Astrocyte (in vitro differentiated cells and primary cell): Measurements from ENCODE around the gene NCBP3. TPM values are rescaled to one million over a fixed set of nuclear protein-coding genes. Genes with fewer than 3 reads are reported as not detected.

Source experiments
- DNase-seq: peaks from one replicate; pipeline ENCODE4 v3.0.0-alpha.2; 2010; ENCODE audit warnings: low read depth
- FAIRE-seq: peaks from 2 replicates; lab custom pipeline; 2011; peaks lifted over from hg19 to GRCh38; lab: Jason Lieb, UNC
- H2AFZ ChIP-seq: 2 replicates; pipeline ENCODE4 v1.6.0; 2012; ENCODE audit warnings: low read depth, low read length, inconsistent platforms
- H3K27ac ChIP-seq: 2 replicates; pipeline ENCODE4 v1.5.1; 2011; ENCODE audit warnings: low read depth, low read length, inconsistent platforms
- H3K27me3 ChIP-seq: 2 replicates; pipeline ENCODE4 v1.6.0; 2011; ENCODE audit warnings: low read length, inconsistent platforms; ENCODE audit not compliant: insufficient read depth
- H3K36me3 ChIP-seq: 2 replicates; pipeline ENCODE4 v1.5.1; 2011; ENCODE audit warnings: low read length, inconsistent platforms; ENCODE audit not compliant: insufficient read depth
- H3K4me1 ChIP-seq: 2 replicates; pipeline ENCODE4 v1.5.1; 2011; ENCODE audit warnings: low read length, inconsistent platforms; ENCODE audit not compliant: insufficient read depth
- H3K4me2 ChIP-seq: 2 replicates; pipeline ENCODE4 v1.6.0; 2012; ENCODE audit warnings: low read length, inconsistent platforms
- H3K4me3 ChIP-seq: 2 replicates; pipeline ENCODE4 v1.5.1; 2011; ENCODE audit warnings: low read depth, mild to moderate bottlenecking, low read length, inconsistent platforms; ENCODE audit not compliant: insufficient read depth
- H3K79me2 ChIP-seq: 2 replicates; pipeline ENCODE4 v1.6.0; 2012; ENCODE audit warnings: mild to moderate bottlenecking, low read length, inconsistent platforms; ENCODE audit not compliant: insufficient read depth
- H3K9ac ChIP-seq: 2 replicates; pipeline ENCODE4 v1.6.0; 2012; ENCODE audit warnings: mild to moderate bottlenecking, low read length, inconsistent platforms
- H3K9me3 ChIP-seq: 2 replicates; pipeline ENCODE4 v1.5.1; 2012; ENCODE audit warnings: low read depth, mild to moderate bottlenecking, low read length, inconsistent platforms; ENCODE audit not compliant: insufficient read depth
- H4K20me1 ChIP-seq: 2 replicates; pipeline ENCODE4 v1.6.0; 2012; ENCODE audit warnings: low read length, inconsistent platforms; ENCODE audit not compliant: insufficient read depth
- H3K27ac Mint-ChIP-seq: one replicate; pipeline ENCODE4 v1.8.0; 2021; ENCODE audit warnings: mild to moderate bottlenecking, mixed read lengths; ENCODE audit not compliant: unreplicated experiment
- H3K27me3 Mint-ChIP-seq: one replicate; pipeline ENCODE4 v1.8.0; 2021; ENCODE audit warnings: low read depth, mixed read lengths; ENCODE audit not compliant: unreplicated experiment
- H3K36me3 Mint-ChIP-seq: one replicate; pipeline ENCODE4 v1.8.0; 2021; ENCODE audit warnings: low read depth, mixed read lengths; ENCODE audit not compliant: unreplicated experiment
- H3K4me1 Mint-ChIP-seq: one replicate; pipeline ENCODE4 v1.8.0; 2021; ENCODE audit warnings: low read depth, mixed read lengths; ENCODE audit not compliant: unreplicated experiment
- H3K4me3 Mint-ChIP-seq: one replicate; pipeline ENCODE4 v1.8.0; 2021; ENCODE audit warnings: mild to moderate bottlenecking, moderate library complexity, mixed read lengths; ENCODE audit not compliant: unreplicated experiment
- H3K9me3 Mint-ChIP-seq: one replicate; pipeline ENCODE4 v1.8.0; 2021; ENCODE audit warnings: mild to moderate bottlenecking, mixed read lengths; ENCODE audit not compliant: unreplicated experiment
- EZH2 ChIP-seq: IDR thresholded peaks from 2 replicates; pipeline ENCODE4 v1.6.1; 2012; ENCODE audit warnings: mild to moderate bottlenecking, low read length, inconsistent platforms; ENCODE audit not compliant: insufficient read depth
- total RNA-seq: library from RNA; stranded (reverse); gene quantifications from 2 replicates; pipeline ENCODE4 v1.2.1, GENCODE V29; 2021
- TF ChIP-seq, protein P1 (sequence below): IDR thresholded peaks from 2 replicates; pipeline ENCODE4 v1.5.1; 2011; ENCODE audit warnings: low read depth, mild to moderate bottlenecking, inconsistent platforms, low read length, moderate library complexity; ENCODE audit not compliant: insufficient read depth

NCBP3 gene
- total RNA-seq, 1 donor from 2014 or later, result 46.7 TPM

DNA sequence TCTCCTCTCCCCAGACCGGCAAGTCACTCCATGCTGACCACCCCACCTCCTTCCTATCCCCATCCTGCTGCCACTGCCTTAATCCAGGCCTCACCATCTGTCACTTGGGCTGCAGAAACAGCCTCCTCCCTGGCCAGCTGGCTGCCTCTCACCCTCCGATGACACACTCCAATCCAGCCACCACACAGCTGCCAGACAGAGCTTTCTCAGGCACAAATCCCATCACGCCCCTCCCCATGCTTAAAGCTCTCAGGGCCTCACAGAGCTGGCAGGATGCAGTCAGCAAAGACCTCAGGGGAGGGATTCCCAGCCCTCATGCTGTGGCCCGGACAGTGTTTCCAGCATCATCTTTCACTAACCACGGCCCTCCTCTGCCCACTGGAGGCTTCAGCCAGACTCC is 33.1 kb upstream of the NCBP3 start:
- no peak for FAIRE-seq

DNA sequence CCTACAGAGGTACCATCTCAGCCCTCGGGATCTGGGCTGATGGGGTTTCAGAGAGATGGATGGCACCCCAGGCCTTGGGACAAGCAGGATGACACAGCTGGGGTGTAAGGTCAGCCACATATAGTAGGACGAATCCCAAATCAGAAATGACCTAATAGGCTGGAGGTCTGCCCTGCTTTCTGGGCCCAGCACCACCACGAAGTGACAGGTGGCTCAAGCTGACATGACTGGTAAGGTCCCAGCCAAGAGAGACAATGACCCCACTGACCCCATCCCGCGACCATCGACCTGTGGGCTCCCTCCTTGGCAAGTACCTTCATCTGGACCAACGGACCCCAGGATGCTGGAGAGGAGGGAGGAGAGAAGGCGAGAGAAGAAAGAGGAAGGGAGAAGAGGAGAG is 31.2 kb upstream of the NCBP3 start:
- H3K27ac ChIP-seq, result no peak overlapping the region
- Mint-ChIP-seq H3K4me1 (peaks cover 10% of the 10 kb centered on the region), H3K27me3 (no peaks in the 10 kb centered on the region)

More for the DNA sequence above, 33.1 kb upstream of the NCBP3 start:
- peak; percentile 66 for DNase-seq
- no peak overlapping the region for H2AFZ ChIP-seq
- H3K9ac ChIP-seq, result peak overlapping the region; percentile 39
- H3K9me3 ChIP-seq, result no peaks in the 10 kb centered on the region
- no peaks in the 10 kb centered on the region for H3K79me2 ChIP-seq
- peaks cover 5% of the 10 kb centered on the region for H4K20me1 ChIP-seq
- H3K36me3 Mint-ChIP-seq, result peaks cover 15% of the 10 kb centered on the region
- no peaks in the 10 kb centered on the region for H3K9me3 Mint-ChIP-seq
- no peak overlapping the region for H3K4me3 ChIP-seq
- H3K36me3 ChIP-seq, result peaks cover 5% of the 10 kb centered on the region
- H3K4me1 Mint-ChIP-seq, result peaks cover 10% of the 10 kb centered on the region
- no peaks in the 10 kb centered on the region for H3K27me3 Mint-ChIP-seq
- H3K4me3 Mint-ChIP-seq, result peak overlapping the region; percentile 58
- peaks cover 7% of the 10 kb centered on the region for H3K4me1 ChIP-seq
- no peaks in the 10 kb centered on the region for H3K27me3 ChIP-seq
- TF ChIP-seq, protein P1, sequence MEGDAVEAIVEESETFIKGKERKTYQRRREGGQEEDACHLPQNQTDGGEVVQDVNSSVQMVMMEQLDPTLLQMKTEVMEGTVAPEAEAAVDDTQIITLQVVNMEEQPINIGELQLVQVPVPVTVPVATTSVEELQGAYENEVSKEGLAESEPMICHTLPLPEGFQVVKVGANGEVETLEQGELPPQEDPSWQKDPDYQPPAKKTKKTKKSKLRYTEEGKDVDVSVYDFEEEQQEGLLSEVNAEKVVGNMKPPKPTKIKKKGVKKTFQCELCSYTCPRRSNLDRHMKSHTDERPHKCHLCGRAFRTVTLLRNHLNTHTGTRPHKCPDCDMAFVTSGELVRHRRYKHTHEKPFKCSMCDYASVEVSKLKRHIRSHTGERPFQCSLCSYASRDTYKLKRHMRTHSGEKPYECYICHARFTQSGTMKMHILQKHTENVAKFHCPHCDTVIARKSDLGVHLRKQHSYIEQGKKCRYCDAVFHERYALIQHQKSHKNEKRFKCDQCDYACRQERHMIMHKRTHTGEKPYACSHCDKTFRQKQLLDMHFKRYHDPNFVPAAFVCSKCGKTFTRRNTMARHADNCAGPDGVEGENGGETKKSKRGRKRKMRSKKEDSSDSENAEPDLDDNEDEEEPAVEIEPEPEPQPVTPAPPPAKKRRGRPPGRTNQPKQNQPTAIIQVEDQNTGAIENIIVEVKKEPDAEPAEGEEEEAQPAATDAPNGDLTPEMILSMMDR, result no peak
- TF ChIP-seq EZH2, result no peak
- peak overlapping the region; percentile 77 for H3K27ac Mint-ChIP-seq
- H3K27ac ChIP-seq, result no peak overlapping the region
- no peak overlapping the region for H3K4me2 ChIP-seq

DNA sequence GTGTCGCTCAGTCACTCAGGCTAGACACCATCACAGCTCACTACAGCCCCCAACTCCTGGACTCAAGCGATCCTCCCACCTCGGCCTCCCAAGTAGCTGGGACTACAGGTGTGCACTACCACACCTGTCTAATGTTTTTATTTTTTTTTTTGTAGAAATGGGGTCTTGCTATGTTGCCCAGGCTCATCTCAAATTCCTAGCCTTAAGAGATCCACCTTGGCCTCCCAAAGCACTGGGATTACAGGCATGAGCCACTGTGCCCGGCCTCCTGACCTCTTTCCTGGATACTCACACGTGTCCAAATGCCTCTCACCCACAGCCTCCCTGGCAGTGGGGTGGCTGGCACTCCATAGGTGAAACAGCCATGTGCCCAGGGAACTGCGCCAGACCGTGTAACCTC is 29.3 kb upstream of the NCBP3 start:
- no peaks in the 10 kb centered on the region for H3K9me3 ChIP-seq
- no peaks in the 10 kb centered on the region for H3K79me2 ChIP-seq
- no peak overlapping the region for H2AFZ ChIP-seq
- H3K4me2 ChIP-seq, result no peak overlapping the region
- no peak for DNase-seq
- no peak overlapping the region for H3K4me3 ChIP-seq
- no peak for TF ChIP-seq EZH2
- TF ChIP-seq, protein P1, result no peak
- peaks cover 5% of the 10 kb centered on the region for H4K20me1 ChIP-seq
- Mint-ChIP-seq H3K36me3 (peaks cover 23% of the 10 kb centered on the region), H3K27ac (no peak overlapping the region), H3K4me1 (peaks cover 14% of the 10 kb centered on the region), H3K4me3 (no peak overlapping the region), H3K27me3 (peaks cover 3% of the 10 kb centered on the region), H3K9me3 (no peaks in the 10 kb centered on the region)
- no peaks in the 10 kb centered on the region for H3K27me3 ChIP-seq
- peaks cover 9% of the 10 kb centered on the region for H3K36me3 ChIP-seq
- H3K4me1 ChIP-seq, result peaks cover 7% of the 10 kb centered on the region
- no peak for FAIRE-seq
- H3K27ac ChIP-seq, result no peak overlapping the region
- H3K9ac ChIP-seq, result no peak overlapping the region

More for the DNA sequence above, 31.2 kb upstream of the NCBP3 start:
- H3K27me3 ChIP-seq, result no peaks in the 10 kb centered on the region
- TF ChIP-seq, protein P1, result no peak
- no peak for TF ChIP-seq EZH2
- H3K4me1 ChIP-seq, result peaks cover 7% of the 10 kb centered on the region
- H3K36me3 Mint-ChIP-seq, result peaks cover 19% of the 10 kb centered on the region
- no peak overlapping the region for H3K9ac ChIP-seq
- H3K4me3 ChIP-seq, result no peak overlapping the region
- no peak overlapping the region for H3K4me2 ChIP-seq
- H3K4me3 Mint-ChIP-seq, result no peak overlapping the region
- H3K9me3 ChIP-seq, result no peaks in the 10 kb centered on the region
- no peak overlapping the region for H2AFZ ChIP-seq
- H3K36me3 ChIP-seq, result peaks cover 6% of the 10 kb centered on the region
- H3K27ac Mint-ChIP-seq, result no peak overlapping the region
- H3K79me2 ChIP-seq, result no peaks in the 10 kb centered on the region
- H4K20me1 ChIP-seq, result peaks cover 5% of the 10 kb centered on the region
- DNase-seq (no peak), FAIRE-seq (no peak)
- H3K9me3 Mint-ChIP-seq, result no peaks in the 10 kb centered on the region
